ENCODE measurements around the gene EXTL1. TPM values are rescaled to one million over a fixed set of nuclear protein-coding genes. Genes with fewer than 3 reads are reported as not detected.

Gene EXTL1
- total RNA-seq, 1 donor from 2014 or later: 0.95 TPM

DNA sequence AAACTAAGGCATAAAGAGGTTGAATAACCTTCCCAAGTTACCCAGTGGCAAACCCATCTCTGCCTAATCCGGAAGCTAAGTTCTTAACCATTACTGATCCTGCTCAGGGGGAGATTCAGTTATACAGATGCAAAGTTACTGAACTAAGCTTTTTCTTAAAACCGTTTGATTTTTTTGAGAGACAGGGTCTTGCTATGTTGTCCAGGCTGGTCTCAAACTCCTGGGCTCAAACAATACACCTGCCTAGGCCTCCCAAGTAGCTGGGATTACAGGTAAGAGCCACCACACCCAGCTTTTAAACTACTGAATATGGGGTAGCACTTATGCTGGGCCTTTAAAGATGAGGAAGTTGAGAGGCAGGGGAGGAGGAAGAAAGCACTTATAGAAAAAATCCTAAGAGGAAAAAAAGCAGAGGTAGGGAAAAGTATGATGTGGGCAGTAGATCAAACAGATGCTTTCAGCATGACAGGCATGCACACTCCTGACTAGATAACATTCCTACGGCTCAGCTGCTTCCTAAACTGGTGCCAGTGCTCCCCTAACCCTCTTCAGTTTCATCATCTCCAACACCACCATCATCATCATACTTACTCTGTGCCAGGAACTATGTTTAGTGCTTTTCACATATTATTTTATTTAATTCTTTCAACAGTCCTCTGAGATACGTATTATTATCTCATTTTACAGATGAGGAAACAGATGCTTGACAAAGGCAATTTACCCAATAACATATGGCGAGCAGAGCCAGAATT is 29.5 kb upstream of the EXTL1 start:
- Histone ChIP-seq H3K27ac (no peak overlapping the region), H3K4me2 (no peak overlapping the region), H3K9ac (no peak overlapping the region), H2AFZ (replicated peaks) (no peak overlapping the region), H3K36me3 (no peaks in the 10 kb centered on the region), H4K20me1 (ENCODE audit: low read depth) (peaks cover 20% of the 10 kb centered on the region), H3K27me3 (no peaks in the 10 kb centered on the region), H3K4me3 (no peak overlapping the region), H3K79me2 (ENCODE audit: low read depth) (peaks cover 18% of the 10 kb centered on the region), H3F3A (ENCODE audit: low read depth) (peaks cover 4% of the 10 kb centered on the region), H3K9me3 (ENCODE audit: low read depth) (no peaks in the 10 kb centered on the region), H3K4me1 (peaks cover 6% of the 10 kb centered on the region)
- Mint-ChIP-seq H3K27ac (peak overlapping the region; percentile 31), H3K4me3 (peak overlapping the region; percentile 3), H3K9me3 (no peaks in the 10 kb centered on the region), H3K27me3 (ENCODE audit: insufficient read depth, low read depth) (peaks cover 14% of the 10 kb centered on the region), H3K36me3 (peaks cover 14% of the 10 kb centered on the region), H3K4me1 (peaks cover 69% of the 10 kb centered on the region)
- no peak for DNase-seq (ENCODE audit: low spot score)
- no peak for TF ChIP-seq EZH2 (IDR thresholded peaks at IDR 0.05)
- no peak for TF ChIP-seq EZH2phosphoT487 (IDR thresholded peaks at IDR 0.05)
- TF ChIP-seq, protein P1, sequence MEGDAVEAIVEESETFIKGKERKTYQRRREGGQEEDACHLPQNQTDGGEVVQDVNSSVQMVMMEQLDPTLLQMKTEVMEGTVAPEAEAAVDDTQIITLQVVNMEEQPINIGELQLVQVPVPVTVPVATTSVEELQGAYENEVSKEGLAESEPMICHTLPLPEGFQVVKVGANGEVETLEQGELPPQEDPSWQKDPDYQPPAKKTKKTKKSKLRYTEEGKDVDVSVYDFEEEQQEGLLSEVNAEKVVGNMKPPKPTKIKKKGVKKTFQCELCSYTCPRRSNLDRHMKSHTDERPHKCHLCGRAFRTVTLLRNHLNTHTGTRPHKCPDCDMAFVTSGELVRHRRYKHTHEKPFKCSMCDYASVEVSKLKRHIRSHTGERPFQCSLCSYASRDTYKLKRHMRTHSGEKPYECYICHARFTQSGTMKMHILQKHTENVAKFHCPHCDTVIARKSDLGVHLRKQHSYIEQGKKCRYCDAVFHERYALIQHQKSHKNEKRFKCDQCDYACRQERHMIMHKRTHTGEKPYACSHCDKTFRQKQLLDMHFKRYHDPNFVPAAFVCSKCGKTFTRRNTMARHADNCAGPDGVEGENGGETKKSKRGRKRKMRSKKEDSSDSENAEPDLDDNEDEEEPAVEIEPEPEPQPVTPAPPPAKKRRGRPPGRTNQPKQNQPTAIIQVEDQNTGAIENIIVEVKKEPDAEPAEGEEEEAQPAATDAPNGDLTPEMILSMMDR (IDR thresholded peaks at IDR 0.05): no peak

DNA sequence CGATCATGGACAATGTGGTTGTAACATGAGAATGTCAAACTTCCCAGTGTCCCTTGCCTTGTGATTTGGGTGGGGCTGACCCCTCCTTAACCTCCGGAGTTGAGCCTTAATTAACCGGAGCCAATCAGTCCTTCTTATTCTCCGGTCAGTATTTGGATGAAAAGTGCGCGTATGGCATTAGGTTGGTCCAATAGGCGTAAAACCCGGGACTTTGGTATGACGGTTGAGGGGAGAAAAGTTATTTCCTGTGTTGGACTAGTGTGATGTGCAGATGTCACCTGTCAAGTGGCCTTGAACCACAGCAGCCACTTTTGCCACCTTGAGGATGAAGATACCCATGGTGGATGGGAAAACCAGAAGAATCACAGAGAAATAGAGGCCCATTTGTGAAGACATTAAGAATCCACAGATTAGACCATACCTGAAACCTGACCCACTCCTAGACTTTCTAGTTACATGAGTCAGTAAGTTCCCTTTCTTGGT is 28.8 kb upstream of the EXTL1 start:
- peaks cover 71% of the 10 kb centered on the region for H3K4me1 Mint-ChIP-seq

DNA sequence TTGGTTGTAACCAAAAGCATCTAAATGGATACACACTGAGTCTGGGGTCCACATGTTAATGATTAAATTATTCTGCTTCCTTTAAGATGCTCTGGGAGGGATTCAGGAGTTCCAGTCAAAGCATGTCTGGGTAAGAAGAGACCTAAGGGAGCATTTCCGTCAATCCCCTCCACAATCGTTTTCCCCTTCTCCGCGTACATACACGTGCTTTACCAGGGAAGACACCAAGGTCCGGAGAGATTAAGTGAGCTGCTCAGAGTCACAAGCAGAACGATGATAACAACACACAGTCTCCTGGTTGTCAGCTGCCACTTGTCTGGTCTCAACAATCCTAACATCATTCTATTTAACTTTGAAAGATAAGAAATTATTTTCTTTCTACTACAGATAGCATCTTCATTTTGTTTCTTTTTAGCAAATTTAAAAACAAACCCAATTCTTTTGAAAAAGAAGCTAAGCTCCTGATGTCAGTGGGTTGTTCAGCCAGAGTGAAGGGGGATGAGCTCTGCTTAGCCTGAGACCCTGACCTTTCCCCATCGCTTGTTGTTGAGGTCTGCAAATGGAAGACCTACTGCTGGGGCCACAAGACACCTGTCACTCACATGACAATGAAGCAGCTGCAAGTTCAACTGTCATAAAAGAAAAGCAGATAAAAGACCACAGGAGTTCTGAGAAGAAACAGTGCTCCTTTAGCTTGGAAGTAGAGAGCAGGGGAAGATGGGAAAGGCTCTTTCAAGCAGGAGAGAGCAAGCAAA is 28.2 kb upstream of the EXTL1 start:
- H3K9ac ChIP-seq: no peak overlapping the region
- H3K4me3 ChIP-seq: no peak overlapping the region
- peak overlapping the region; percentile 96 for H3K27ac Mint-ChIP-seq
- no peaks in the 10 kb centered on the region for H3K9me3 Mint-ChIP-seq
- H3K4me1 ChIP-seq: peaks cover 9% of the 10 kb centered on the region
- no peaks in the 10 kb centered on the region for H3K9me3 ChIP-seq (ENCODE audit: low read depth)
- peaks cover 20% of the 10 kb centered on the region for H4K20me1 ChIP-seq (ENCODE audit: low read depth)
- no peak for TF ChIP-seq EZH2 (IDR thresholded peaks at IDR 0.05)
- TF ChIP-seq EZH2phosphoT487 (IDR thresholded peaks at IDR 0.05): no peak
- no peaks in the 10 kb centered on the region for H3K27me3 ChIP-seq
- H3K27me3 Mint-ChIP-seq (ENCODE audit: insufficient read depth, low read depth): peaks cover 13% of the 10 kb centered on the region
- peaks cover 73% of the 10 kb centered on the region for H3K4me1 Mint-ChIP-seq
- H3K36me3 Mint-ChIP-seq: peaks cover 10% of the 10 kb centered on the region
- no peak overlapping the region for H3K27ac ChIP-seq
- DNase-seq (ENCODE audit: low spot score): no peak
- peaks cover 4% of the 10 kb centered on the region for H3F3A ChIP-seq (ENCODE audit: low read depth)
- H3K36me3 ChIP-seq: no peaks in the 10 kb centered on the region
- no peak overlapping the region for H3K4me2 ChIP-seq
- H3K79me2 ChIP-seq (ENCODE audit: low read depth): peaks cover 24% of the 10 kb centered on the region
- H3K4me3 Mint-ChIP-seq: peak overlapping the region; percentile 64
- no peak overlapping the region for H2AFZ ChIP-seq (replicated peaks)

More for the DNA sequence above, 28.8 kb upstream of the EXTL1 start:
- peaks cover 16% of the 10 kb centered on the region for H3K27me3 Mint-ChIP-seq (ENCODE audit: insufficient read depth, low read depth)
- Histone ChIP-seq H3F3A (ENCODE audit: low read depth) (peaks cover 4% of the 10 kb centered on the region), H3K27ac (no peak overlapping the region), H3K9ac (no peak overlapping the region), H3K36me3 (no peaks in the 10 kb centered on the region), H4K20me1 (ENCODE audit: low read depth) (peaks cover 20% of the 10 kb centered on the region), H3K4me1 (peaks cover 7% of the 10 kb centered on the region), H3K4me2 (no peak overlapping the region), H3K79me2 (ENCODE audit: low read depth) (peaks cover 24% of the 10 kb centered on the region), H3K4me3 (no peak overlapping the region), H2AFZ (replicated peaks) (no peak overlapping the region), H3K9me3 (ENCODE audit: low read depth) (no peaks in the 10 kb centered on the region), H3K27me3 (no peaks in the 10 kb centered on the region)
- peak overlapping the region; percentile 65 for H3K27ac Mint-ChIP-seq
- H3K36me3 Mint-ChIP-seq: peaks cover 10% of the 10 kb centered on the region
- H3K4me3 Mint-ChIP-seq: no peak overlapping the region
- TF ChIP-seq EZH2phosphoT487 (IDR thresholded peaks at IDR 0.05) (no peak), EZH2 (IDR thresholded peaks at IDR 0.05) (no peak)
- TF ChIP-seq, protein P1 (IDR thresholded peaks at IDR 0.05): no peak
- no peak for DNase-seq (ENCODE audit: low spot score)
- H3K9me3 Mint-ChIP-seq: no peaks in the 10 kb centered on the region
